H9 (cell line): ENCODE measurements around the gene ZSCAN18. TPM values are rescaled to one million over a fixed set of nuclear protein-coding genes. Genes with fewer than 3 reads are reported as not detected.

Experiments
- DNase-seq: peaks from one replicate; pipeline ENCODE4 v3.0.0-alpha.2; 2017
- H2AFZ ChIP-seq: one replicate; pipeline ENCODE4 v1.6.1; 2013; ENCODE audit warnings: mild to moderate bottlenecking, low read length, control low read depth, moderate library complexity
- H2AK5ac ChIP-seq: 2 replicates; pipeline ENCODE4 v1.6.1; 2013; ENCODE audit warnings: low read length, control low read depth, mixed read lengths; ENCODE audit not compliant: insufficient read length
- H2BK120ac ChIP-seq: one replicate; pipeline ENCODE4 v1.6.1; 2013; ENCODE audit warnings: low read depth, mild to moderate bottlenecking, low read length, control low read depth, inconsistent platforms; ENCODE audit not compliant: poor library complexity, severe bottlenecking
- H2BK12ac ChIP-seq: 2 replicates; pipeline ENCODE4 v1.6.1; 2013; ENCODE audit warnings: low read length, control low read depth, mixed read lengths, low read depth; ENCODE audit not compliant: insufficient read length
- H2BK15ac ChIP-seq: 2 replicates; pipeline ENCODE4 v1.6.1; 2013; ENCODE audit warnings: low read depth, low read length, control low read depth
- H2BK20ac ChIP-seq: one replicate; pipeline ENCODE4 v1.6.1; 2013; ENCODE audit warnings: low read depth, mild to moderate bottlenecking, low read length, control low read depth, inconsistent platforms; ENCODE audit not compliant: poor library complexity, severe bottlenecking
- H2BK5ac ChIP-seq: 2 replicates; pipeline ENCODE4 v1.6.1; 2013; ENCODE audit warnings: low read length, control low read depth, mixed read lengths; ENCODE audit not compliant: insufficient read length
- H3K14ac ChIP-seq: 2 replicates; pipeline ENCODE4 v1.6.1; 2013; ENCODE audit warnings: low read length, control low read depth; ENCODE audit not compliant: insufficient read depth
- H3K18ac ChIP-seq: 2 replicates; pipeline ENCODE4 v1.6.1; 2013; ENCODE audit warnings: low read depth, mild to moderate bottlenecking, mixed read lengths, low read length, control low read depth; ENCODE audit not compliant: insufficient read length
- H3K23ac ChIP-seq: 2 replicates; pipeline ENCODE4 v1.6.1; 2013; ENCODE audit warnings: low read length, control low read depth, mixed read lengths, low read depth; ENCODE audit not compliant: insufficient read length
- H3K23me2 ChIP-seq: 2 replicates; pipeline ENCODE4 v1.6.1; 2013; ENCODE audit warnings: low read depth, mild to moderate bottlenecking, mixed read lengths, low read length, control low read depth; ENCODE audit not compliant: insufficient read length, poor library complexity, severe bottlenecking
- H3K27ac ChIP-seq: 2 replicates; pipeline ENCODE4 v1.5.1; 2013; ENCODE audit warnings: low read length, control low read depth, mixed read lengths, low read depth; ENCODE audit not compliant: insufficient read length
- H3K27me3 ChIP-seq: 2 replicates; pipeline ENCODE4 v1.6.1; 2013; ENCODE audit warnings: low read length, control low read depth, inconsistent platforms; ENCODE audit not compliant: insufficient read depth
- H3K4ac ChIP-seq: 2 replicates; pipeline ENCODE4 v1.6.1; 2013; ENCODE audit warnings: low read depth, mild to moderate bottlenecking, control low read depth, inconsistent platforms, low read length, moderate library complexity
- H3K4me1 ChIP-seq: 2 replicates; pipeline ENCODE4 v1.6.1; 2013; ENCODE audit warnings: low read length, control low read depth, inconsistent platforms; ENCODE audit not compliant: insufficient read depth
- H3K4me2 ChIP-seq: 2 replicates; pipeline ENCODE4 v1.6.1; 2013; ENCODE audit warnings: low read length, control low read depth, mixed read lengths; ENCODE audit not compliant: insufficient read length, insufficient read depth
- H3K56ac ChIP-seq: 2 replicates; pipeline ENCODE4 v1.6.1; 2013; ENCODE audit warnings: low read depth, mild to moderate bottlenecking, mixed read lengths, low read length, control low read depth; ENCODE audit not compliant: insufficient read length
- H3K79me1 ChIP-seq: 2 replicates; pipeline ENCODE4 v1.6.1; 2013; ENCODE audit warnings: low read depth, mild to moderate bottlenecking, moderate library complexity, low read length, control low read depth, inconsistent platforms; ENCODE audit not compliant: insufficient read depth, poor library complexity, severe bottlenecking
- H3K79me2 ChIP-seq: 2 replicates; pipeline ENCODE4 v1.6.1; 2013; ENCODE audit warnings: low read length, control low read depth, inconsistent platforms; ENCODE audit not compliant: insufficient read depth
- H3K9ac ChIP-seq: 2 replicates; pipeline ENCODE4 v1.6.1; 2013; ENCODE audit warnings: low read length, control low read depth, mixed read lengths; ENCODE audit not compliant: insufficient read length; ENCODE audit errors: extremely low read depth
- H3K9me3 ChIP-seq: one replicate; pipeline ENCODE4 v1.6.1; 2013; ENCODE audit warnings: low read depth, low read length, inconsistent platforms; ENCODE audit not compliant: control insufficient read depth
- H3T11ph ChIP-seq: one replicate; pipeline ENCODE4 v1.6.1; 2013; ENCODE audit warnings: mild to moderate bottlenecking, low read length, control low read depth, inconsistent platforms
- H4K20me1 ChIP-seq: one replicate; pipeline ENCODE4 v1.6.1; 2013; ENCODE audit not compliant: control insufficient read depth, insufficient read length, insufficient read depth
- H4K5ac ChIP-seq: 2 replicates; pipeline ENCODE4 v1.6.1; 2013; ENCODE audit warnings: low read depth, mild to moderate bottlenecking, mixed read lengths, low read length, control low read depth; ENCODE audit not compliant: insufficient read length
- H4K8ac ChIP-seq: replicated peaks from 2 replicates; pipeline ENCODE4 v1.6.1; 2013; ENCODE audit warnings: low read length, control low read depth, mixed read lengths, low read depth; ENCODE audit not compliant: insufficient read length
- H4K91ac ChIP-seq: 2 replicates; pipeline ENCODE4 v1.6.1; 2013; ENCODE audit warnings: low read depth, mild to moderate bottlenecking, moderate library complexity, mixed read lengths, low read length, control low read depth; ENCODE audit not compliant: insufficient read length
- H3K27ac Mint-ChIP-seq, 3 experiments: 2 replicates in 2 of 3; 3 replicates in 1 of 3; pipeline ENCODE4 v1.8.0; 2020 to 2021; ENCODE audit warnings: mixed read lengths in 3 of 3, mild to moderate bottlenecking in 1 of 3, moderate library complexity in 1 of 3
- H3K27me3 Mint-ChIP-seq: 2 replicates; pipeline ENCODE4 v1.8.0; 2021; ENCODE audit warnings: low read depth, mild to moderate bottlenecking, moderate library complexity, mixed read lengths
- H3K36me3 Mint-ChIP-seq, 3 experiments: 2 replicates in 2 of 3; 3 replicates in 1 of 3; pipeline ENCODE4 v1.8.0; 2020 to 2021; ENCODE audit warnings: low read depth in 3 of 3, mixed read lengths in 3 of 3; ENCODE audit not compliant: insufficient read depth in 1 of 3
- H3K4me1 Mint-ChIP-seq, 2 experiments: 2 replicates each; pipeline ENCODE4 v1.8.0; 2020; ENCODE audit warnings: mixed read lengths in 2 of 2
- H3K4me3 Mint-ChIP-seq, 2 experiments: 2 replicates in 1 of 2; 3 replicates in 1 of 2; pipeline ENCODE4 v1.8.0; 2020 to 2021; ENCODE audit warnings: mild to moderate bottlenecking in 2 of 2, mixed read lengths in 2 of 2, moderate library complexity in 1 of 2
- H3K9me3 Mint-ChIP-seq, 2 experiments: 2 replicates in 1 of 2; 3 replicates in 1 of 2; pipeline ENCODE4 v1.8.0; 2020; ENCODE audit warnings: mild to moderate bottlenecking in 2 of 2, mixed read lengths in 2 of 2, moderate library complexity in 1 of 2
- CTCF ChIP-seq: fragments of 200-600 bp; sonication (generic); conservative IDR thresholded peaks from 3 replicates; pipeline ENCODE4 v1.8.0; 2021; ENCODE audit warnings: antibody characterized with exemption, mild to moderate bottlenecking
- WGBS: extraction: QIAGEN DNeasy Blood & Tissue Kit; methylation state at CpG from one replicate; pipeline ENCODE4 v1.1.7; 2013; ENCODE audit warnings: missing lambda C conversion rate, low lambda C conversion rate, mixed read lengths; ENCODE audit not compliant: insufficient read length; ENCODE audit errors: extremely low coverage; 5-methylcytosine and 5-hydroxymethylcytosine counted together
- total RNA-seq: library from RNA; stranded (reverse); gene quantifications from 2 replicates; pipeline ENCODE4 v1.2.1, GENCODE V29; 2021

ZSCAN18 gene
- total RNA-seq, 1 experiment from 2014 or later, result 40.1 TPM

DNA sequence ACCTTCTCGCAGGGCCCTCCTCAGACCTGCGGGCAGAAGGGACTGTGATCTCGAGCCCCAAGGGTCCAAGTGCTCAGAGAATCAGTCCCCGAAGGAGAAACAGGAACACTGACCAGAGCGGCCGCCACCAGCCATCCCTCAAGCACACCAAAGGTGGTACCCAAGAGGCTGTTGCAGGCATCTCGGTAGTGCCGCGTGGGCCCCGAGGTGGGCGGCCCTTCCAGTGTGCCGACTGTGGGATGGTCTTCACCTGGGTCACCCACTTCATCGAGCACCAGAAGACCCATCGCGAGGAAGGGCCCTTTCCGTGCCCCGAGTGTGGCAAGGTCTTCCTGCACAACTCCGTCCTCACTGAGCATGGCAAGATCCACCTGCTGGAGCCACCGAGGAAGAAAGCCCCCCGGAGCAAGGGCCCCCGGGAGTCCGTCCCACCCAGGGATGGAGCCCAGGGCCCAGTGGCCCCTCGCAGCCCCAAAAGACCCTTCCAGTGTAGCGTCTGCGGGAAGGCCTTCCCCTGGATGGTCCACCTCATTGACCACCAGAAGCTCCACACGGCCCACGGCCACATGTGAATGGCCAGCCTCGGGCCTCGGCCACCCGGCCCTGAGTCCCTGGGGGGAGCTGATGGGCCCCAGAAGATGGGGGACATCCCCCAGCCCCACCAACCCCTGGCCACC, 44.4 kb downstream of the ZSCAN18 start:
- H3K9ac ChIP-seq, result no peak overlapping the region
- H3K4me1 ChIP-seq, result peaks cover 3% of the 10 kb centered on the region; the same call in 1 of the 2 replicates
- peaks cover 15 to 23% (median 19%) of the 10 kb centered on the region in 3 experiments; a peak in 6 of 7 replicates for H3K36me3 Mint-ChIP-seq
- no peak overlapping the region for H4K91ac ChIP-seq
- no peak overlapping the region for H3K4ac ChIP-seq
- H2BK12ac ChIP-seq, result no peak overlapping the region
- H2BK5ac ChIP-seq, result no peak overlapping the region
- no peaks in the 10 kb centered on the region for H3K79me1 ChIP-seq
- no peak overlapping the region for H3K4me3 Mint-ChIP-seq
- H3K9me3 ChIP-seq, result peaks cover 20% of the 10 kb centered on the region
- no peaks in the 10 kb centered on the region for H3K23me2 ChIP-seq
- H3K18ac ChIP-seq, result no peak overlapping the region
- no peak overlapping the region for H4K5ac ChIP-seq
- WGBS, result no CpG with 5 or more reads among the region's 30 CpGs
- no peak overlapping the region for H3K27ac Mint-ChIP-seq
- no peak overlapping the region for H2BK120ac ChIP-seq
- H3K4me2 ChIP-seq, result no peak overlapping the region
- no peak overlapping the region for H2AFZ ChIP-seq
- peaks cover 69 to 73% of the 10 kb centered on the region in 2 experiments for H3K9me3 Mint-ChIP-seq
- no peak overlapping the region for H3K23ac ChIP-seq
- peaks cover 8 to 17% of the 10 kb centered on the region in 2 experiments; a peak in 3 of 4 replicates for H3K4me1 Mint-ChIP-seq
- H3K79me2 ChIP-seq, result no peaks in the 10 kb centered on the region
- no peaks in the 10 kb centered on the region for H3K27me3 ChIP-seq
- DNase-seq, result no peak
- H3K56ac ChIP-seq, result no peak overlapping the region
- no peak overlapping the region for H2BK20ac ChIP-seq
- no peak for TF ChIP-seq CTCF
- H3K27me3 Mint-ChIP-seq, result peaks cover 27% of the 10 kb centered on the region
- H3T11ph ChIP-seq, result no peak overlapping the region
- no peak overlapping the region for H4K8ac ChIP-seq
- no peak overlapping the region for H3K27ac ChIP-seq
- H4K20me1 ChIP-seq, result no peaks in the 10 kb centered on the region
- H3K14ac ChIP-seq, result no peak overlapping the region
- H2BK15ac ChIP-seq, result no peak overlapping the region
- no peak overlapping the region for H2AK5ac ChIP-seq
